IPS DF 4.7 (cell line): ENCODE measurements around the gene MMP25.
"Not testable (repeated sequence)": the region's sequence is repeated elsewhere in the genome, so short reads cannot be mapped to it uniquely, and the experiment has no call there.

Source experiments
- DNase-seq: peaks from one replicate; pipeline ENCODE4 v3.0.0-alpha.2; 2013; ENCODE audit warnings: low spot score; ENCODE audit errors: extremely low read depth

The MMP25 gene

DNA sequence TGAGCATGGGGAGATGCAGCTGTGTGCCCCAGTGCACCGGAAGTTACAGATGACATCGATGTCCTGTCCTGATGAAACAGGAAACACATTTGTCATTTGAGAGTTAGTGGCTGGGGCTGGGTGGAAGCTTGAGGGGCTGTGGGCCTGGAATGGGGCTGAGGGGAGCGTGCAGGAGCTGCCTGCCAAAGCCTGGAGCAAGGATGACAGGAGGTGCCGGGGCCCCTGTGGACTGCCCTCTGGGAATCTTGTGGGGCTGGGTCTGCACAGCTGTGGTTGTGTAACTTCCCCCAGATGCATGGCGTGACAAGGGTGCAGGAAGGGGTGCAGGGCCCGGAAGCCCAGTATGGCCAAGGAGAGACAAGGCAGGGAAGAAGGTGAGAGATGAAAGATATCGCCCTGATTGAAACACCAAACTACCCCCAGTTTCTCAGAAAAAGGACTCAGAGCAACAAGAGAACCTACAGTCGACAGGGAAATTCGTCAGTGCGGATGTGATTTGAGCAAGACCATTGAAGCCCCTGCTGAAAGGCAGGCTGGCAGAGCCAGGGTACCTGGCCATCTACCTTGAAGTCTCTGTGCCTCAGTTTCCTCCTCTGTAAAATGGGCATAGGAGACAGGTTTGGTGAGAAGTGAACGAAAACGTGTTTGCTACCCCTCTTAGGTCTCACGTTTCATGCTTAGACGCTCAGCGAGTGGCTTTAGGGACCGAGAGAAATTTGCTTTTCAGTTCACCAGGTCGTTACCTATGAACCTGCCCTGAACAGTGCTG lies 8.8 kb downstream of the MMP25 start:
- DNase-seq: no peak

DNA sequence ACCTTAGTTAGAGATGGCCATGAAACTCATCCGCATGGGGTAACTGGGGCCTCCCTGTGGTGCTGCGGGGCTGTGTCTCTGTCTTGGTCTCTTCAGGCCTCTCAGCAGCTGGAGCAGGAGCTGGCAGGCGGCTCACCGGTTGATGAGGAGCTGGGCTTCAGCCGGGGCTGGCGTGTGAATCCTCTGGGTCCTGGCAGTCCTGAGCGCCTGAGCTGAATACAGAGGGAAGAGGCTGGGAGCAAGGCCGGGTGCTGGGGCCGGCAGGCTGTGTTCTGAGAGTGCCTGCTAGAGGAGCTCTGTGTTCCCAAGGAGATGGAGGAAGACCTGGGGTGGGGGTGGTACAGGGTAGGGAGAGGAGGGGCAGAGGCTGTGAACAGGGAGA lies 9.4 kb downstream of the MMP25 start:
- DNase-seq: not testable (repeated sequence)

GRCh38 chr16:3056336-3057180 lies 10.2 kb downstream of the MMP25 start:
- DNase-seq: no peak

GRCh38 chr16:3057181-3058138 lies 11.1 kb downstream of the MMP25 start:
- no peak for DNase-seq

GRCh38 chr16:3058139-3059030 lies 12.0 kb downstream of the MMP25 start:
- no peak for DNase-seq

DNA sequence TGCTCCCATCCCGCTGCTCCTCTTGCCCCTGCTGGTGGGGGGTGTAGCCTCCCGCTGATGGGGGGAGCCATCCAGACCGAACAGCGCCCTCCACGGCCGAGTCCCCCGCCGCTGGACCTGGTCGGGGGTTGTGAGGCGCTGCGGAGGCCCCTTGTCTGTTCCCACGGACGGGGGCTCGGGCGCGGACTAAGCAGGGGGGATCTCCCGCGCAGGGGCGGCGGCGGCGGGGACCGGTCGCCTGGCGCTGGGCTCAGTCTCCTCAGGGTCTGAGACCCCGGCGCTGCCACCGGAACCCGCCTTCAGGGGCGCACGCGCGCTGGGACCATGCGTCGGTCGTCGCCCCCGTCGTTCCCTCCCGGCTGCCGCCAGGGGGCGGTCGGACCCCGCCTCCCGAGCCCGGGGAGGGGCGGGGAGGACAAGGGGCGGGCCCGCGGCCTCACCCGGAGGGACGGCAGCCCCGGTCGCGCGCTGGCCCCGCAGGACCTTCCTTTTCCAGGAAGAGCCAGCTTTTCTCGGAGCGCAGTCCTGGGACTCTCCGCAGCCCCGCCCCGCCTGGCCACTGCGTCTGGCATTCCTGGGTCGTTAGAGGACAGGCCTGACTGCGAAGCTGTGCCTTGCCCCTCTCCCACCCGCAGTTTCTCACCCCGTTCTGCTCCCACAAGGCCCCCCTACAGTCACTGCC lies 12.8 kb downstream of the MMP25 start:
- peak; percentile 58 for DNase-seq

- no peak for DNase-seq
These were observed 13.4 kb downstream of the MMP25 start for GRCh38 chr16:3059723-3060242.

GRCh38 chr16:3060339-3061127 lies 14.2 kb downstream of the MMP25 start:
- no peak for DNase-seq

DNA sequence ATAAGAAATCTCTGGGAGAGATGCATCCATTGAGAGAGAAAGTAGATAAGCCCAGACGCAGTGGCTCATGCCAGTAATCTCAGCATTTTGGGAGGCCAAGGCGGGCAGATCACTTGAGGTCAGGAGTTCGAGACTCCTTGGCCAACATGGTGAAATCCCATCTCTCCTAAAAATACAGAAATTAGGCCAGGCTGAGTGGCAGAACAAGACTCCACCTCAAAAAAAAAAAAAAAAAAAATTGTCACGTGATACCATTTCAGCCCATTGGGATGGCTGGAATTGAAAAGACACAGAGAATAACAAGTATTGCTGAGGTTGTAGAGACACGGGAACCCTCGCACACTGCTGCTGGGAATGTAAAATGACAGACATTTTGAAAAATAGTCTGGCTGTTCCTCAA lies 16.2 kb downstream of the MMP25 start:
- no peak for DNase-seq

- no peak for DNase-seq
These were observed 17.4 kb downstream of the MMP25 start for GRCh38 chr16:3063625-3064386.

- no peak for DNase-seq
These were observed 18.8 kb downstream of the MMP25 start, which contains the start of gene IL32 for GRCh38 chr16:3065069-3065741. IL32 (plus strand) TSS chr16:3065640; CDS start chr16:3065812, 172 bp downstream.

GRCh38 chr16:3065742-3066439 lies 19.5 kb downstream of the MMP25 start:
- no peak for DNase-seq

DNA sequence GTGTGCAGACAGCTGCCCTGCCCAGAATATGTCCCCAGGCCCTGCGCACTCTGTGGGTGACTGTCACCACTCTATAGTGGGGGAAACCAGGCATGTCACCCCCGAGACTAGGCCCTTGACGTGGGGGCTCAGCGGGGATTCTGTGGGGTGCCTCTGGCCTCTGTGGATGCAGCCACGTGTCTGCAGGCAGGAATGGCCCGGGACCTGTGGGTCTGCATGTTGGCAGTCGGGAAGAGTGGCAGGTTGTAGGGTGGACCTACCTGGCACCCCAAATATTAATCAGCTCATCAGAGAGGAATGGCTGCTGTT lies 20.0 kb downstream of the MMP25 start:
- DNase-seq: no peak

DNA sequence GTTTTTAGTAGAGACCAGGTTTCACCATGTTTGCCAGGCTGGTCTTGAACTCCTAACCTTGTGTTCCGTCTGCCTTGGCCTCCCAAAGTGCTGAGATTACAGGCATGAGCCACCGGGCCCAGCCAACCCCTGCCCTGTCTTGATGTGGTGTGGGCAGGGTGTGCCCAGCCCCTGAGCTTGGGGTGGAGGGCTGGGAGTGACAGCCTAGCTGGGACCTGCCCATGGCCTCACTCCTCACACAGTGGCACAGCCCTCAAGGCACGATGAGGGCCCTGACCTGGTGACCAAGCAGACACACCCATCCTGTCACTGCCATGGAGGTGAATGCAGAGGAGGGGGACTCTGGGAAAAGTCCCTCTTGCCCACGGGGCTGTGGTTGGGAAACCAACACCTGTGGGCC lies 22.1 kb downstream of the MMP25 start:
- no peak for DNase-seq

- DNase-seq: not testable (repeated sequence)
These were observed 22.8 kb downstream of the MMP25 start for GRCh38 chr16:3069146-3069545.

GRCh38 chr16:3070608-3071111 lies 24.3 kb downstream of the MMP25 start:
- DNase-seq: no peak

GRCh38 chr16:3071655-3072054 lies 25.3 kb downstream of the MMP25 start:
- no peak for DNase-seq
